ENCODE data around the gene NCOR1.
"Not testable (repeated sequence)": the region's sequence is repeated elsewhere in the genome, so short reads cannot be mapped to it uniquely, and the experiment has no call there.

The NCOR1 gene

GRCh38 chr17:16215273-16215964, at the start of gene NCOR1:
NCOR1 (minus strand) TSS chr17:16215534; CDS start chr17:16194569, 20,965 bp downstream.
- peak; percentile 99 for DNase-seq

DNA sequence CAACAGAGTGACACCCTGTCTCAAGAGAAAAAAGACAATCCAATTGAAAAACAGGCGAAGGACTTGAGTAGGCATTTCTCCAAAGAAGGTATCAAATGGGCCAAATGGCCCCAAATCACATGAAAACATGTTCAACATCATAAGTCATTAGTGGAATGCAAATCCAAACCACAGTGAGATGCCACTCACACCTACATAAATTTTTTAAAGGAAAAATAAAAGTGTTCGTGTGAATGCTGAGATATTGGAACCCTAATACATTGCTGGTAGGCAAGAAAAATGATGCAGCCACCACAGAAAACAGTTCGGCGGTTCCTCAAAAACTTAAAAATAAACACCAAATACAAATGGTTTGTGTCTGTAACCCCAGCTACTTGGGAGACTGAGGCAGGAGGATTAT, 46.9 kb upstream of the NCOR1 start:
- DNase-seq = no peak

DNA sequence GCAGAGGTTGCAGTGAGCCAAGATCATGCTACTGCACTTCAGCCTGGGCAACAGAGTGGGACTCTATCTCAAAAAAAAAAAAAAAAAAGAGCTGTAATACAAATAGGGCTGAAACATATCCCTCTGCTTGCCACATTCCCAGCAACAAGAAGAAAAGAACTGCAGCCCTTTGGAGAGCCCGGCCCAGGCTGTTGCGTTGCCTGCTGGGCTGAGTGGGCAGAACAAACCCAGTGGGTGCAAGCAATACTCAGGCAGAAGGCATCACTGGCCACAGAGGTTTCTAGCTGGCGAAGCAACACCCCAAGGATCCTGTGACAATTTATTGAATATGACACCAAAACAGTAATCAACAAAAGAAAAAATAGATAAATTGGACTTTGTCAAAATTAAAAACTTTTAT, 45.7 kb upstream of the NCOR1 start:
- no peak for DNase-seq

DNA sequence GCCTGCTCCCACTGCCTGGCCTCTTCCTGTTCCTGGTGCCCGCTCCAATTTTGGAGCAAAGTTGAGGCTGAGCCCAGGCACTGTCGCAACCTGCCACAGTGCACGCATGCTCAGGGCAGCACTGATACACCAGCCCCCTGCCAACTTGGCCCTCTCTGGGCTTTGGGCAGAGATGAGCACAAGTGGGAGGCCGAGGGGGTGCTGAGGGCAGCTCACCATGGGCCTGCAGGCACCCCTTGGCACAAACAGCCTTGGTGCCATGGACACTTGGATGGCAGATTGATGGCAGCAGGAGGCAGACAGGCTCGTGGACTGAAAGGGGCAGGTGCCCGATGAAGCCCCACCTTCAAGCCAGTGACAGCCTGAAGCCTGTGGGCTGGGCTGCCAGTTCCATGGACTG, 44.6 kb upstream of the NCOR1 start:
- DNase-seq = no peak

DNA sequence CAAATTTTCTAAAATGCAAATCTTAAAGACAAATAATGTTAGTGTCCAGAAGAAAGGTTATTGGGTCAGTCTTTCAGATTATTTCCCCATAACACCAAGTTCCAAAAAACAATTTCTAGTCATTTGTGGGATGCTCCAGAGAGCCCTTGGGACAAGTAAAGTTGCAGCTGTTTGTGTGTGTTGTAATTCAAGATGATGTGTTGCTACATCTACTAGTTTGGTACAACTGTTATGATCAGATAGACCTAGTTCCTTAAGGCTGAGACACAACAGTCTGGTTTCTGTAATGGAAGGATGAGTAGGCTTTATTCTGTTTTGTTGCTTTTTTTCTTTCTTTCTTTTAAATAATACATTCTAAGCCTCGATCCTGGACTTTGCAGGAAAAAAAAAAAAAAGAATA, 43.6 kb upstream of the NCOR1 start:
- no peak for DNase-seq

- no peak for DNase-seq
Measured at GRCh38 chr17:16255481-16255921, 40.2 kb upstream of the NCOR1 start.

DNA sequence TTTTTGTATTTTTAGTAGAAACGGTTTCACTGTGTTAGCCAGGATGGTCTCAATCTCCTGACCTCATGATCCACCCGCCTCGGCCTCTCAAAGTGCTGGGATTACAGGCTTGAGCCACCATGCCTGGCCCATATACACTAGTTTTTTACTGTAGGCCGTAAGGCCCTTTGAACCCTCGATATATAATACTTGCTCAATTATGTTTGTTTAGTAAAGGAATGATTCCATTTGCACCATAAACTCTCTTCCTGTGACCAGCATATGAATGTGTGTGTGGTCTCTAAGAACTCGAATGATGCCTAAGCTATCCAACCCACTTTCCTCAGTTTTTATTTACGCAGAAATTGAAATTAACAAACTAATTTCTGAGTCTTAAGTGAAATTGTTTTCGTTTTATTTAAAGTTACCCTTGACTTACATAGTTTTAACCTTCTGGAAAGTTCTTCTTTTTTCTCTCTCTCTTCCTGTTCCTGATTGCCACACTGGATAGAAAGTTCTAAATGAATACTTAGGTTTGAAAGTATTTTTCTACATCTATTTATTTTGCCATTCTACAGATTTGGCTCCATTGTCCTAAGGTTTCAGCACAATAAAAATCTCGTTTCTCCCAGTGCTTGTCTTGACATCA, 39.6 kb upstream of the NCOR1 start:
- DNase-seq = no peak

GRCh38 chr17:16251556-16251955, 36.2 kb upstream of the NCOR1 start:
- DNase-seq = no peak

DNA sequence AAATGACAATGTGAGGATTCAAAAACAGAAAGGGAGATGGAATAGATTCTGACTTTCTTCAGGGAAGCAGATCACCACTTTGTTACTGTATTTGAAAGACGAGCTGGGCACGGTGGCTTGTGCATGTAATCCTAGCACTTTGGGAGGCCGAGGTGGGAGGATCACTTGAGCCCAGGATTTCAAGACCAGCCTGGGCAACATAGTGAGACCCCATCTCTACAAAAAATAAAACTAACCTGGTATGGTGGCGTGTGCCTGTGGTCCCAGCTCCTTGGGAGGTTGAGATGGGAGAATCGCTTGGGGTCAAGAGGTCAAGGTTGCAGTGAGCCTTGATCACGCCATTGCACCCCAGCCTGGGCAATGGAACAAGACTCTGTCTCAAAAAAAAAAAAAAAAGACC, 35.7 kb upstream of the NCOR1 start:
- no peak for DNase-seq

GRCh38 chr17:16250635-16251034, 35.3 kb upstream of the NCOR1 start:
- no peak for DNase-seq

DNA sequence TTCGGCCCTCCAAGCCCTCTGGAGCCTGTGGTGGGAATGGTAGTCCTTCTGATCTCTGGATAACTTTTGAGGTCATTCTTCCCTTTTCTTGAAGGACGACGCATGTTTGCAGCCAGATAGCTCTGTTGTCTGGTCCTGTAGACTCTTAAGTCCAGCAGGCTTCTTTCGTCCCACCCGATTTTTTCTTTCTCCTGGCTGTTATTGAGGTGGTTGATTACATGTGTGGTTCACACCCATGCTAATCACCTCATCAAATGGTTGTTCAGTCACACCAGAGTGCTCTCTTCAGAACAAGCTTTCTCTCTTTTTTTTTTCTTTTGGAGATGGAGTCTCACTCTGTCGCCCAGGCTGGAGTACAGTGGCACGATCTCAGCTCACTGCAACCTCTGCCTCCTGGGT, 32.3 kb upstream of the NCOR1 start:
- DNase-seq = no peak

- DNase-seq = no peak
Measured at GRCh38 chr17:16243801-16244567, 28.6 kb upstream of the NCOR1 start.

- DNase-seq = no peak
Measured at GRCh38 chr17:16243385-16243784, 28.1 kb upstream of the NCOR1 start.

GRCh38 chr17:16241906-16242399, 26.6 kb upstream of the NCOR1 start:
- no peak for DNase-seq

- no peak for DNase-seq
Measured at GRCh38 chr17:16239931-16240330, 24.6 kb upstream of the NCOR1 start.

DNA sequence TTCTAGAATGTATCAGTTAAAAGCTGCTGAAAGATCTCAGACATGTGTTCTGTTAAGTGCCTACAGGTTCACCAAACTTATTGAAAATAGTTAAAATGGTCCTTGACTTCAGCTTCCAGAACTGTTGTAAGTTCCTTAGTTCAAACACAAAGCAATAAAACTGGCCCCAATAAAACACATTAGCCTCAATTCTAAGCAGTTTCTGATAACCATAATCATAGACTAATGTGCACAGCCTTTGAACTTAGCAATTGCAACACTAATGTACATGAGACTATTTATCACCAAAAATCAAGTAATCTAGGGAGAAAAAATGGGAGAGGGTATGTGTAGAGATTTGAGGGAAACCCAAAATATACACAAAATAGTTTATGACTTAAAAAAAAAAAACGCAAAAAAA, 17.1 kb upstream of the NCOR1 start:
- DNase-seq = no peak

DNA sequence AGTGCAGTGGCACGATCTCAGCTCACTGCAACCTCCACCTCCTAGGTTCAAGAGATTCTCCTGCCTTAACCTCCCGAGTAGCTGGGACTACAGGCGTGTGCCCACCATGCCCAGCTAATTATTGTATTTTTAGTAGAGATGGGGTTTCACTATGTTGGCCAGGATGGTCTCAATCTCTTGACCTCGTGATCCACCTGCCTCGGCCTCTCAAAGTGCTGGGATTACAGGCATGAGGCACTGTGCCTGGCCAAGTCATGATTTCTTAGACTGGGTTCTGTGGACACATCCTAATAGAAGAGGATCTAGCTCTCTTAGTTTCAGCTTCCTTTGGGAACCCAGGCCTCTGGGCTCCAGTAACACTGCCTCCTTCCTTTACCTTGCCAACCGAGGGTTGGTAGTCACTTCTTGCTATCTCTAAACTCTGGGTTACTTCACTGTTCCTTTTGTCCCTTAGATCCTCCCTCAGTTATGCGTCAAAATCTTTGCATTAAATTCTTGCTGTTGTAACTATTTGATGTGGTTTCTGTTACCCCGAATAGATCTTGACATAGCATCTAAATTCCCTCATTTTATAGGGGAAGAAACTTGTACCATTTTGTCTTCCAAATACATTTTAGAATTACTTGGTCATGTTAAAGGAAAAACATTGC, 14.7 kb upstream of the NCOR1 start:
- not testable (repeated sequence) for DNase-seq

DNA sequence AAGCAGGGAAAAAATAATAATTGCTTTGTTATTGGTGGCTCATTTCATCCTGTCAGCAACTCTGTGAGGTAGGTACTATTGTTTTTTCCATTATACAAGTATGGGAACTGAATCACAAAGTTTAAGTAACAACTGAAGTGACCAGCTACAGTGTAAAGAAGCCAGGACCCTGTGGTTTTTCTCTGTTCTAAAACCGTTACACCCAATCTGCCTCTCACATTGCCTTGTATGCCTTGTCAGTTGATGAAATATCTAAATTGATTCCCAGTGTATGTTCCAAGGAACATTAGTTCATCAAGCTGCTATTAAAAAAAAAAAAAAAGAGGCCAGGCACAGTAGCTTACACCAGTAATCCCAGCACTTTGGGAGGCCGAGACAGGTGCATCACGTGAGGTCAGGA, 7.1 kb upstream of the NCOR1 start:
- DNase-seq = no peak

DNA sequence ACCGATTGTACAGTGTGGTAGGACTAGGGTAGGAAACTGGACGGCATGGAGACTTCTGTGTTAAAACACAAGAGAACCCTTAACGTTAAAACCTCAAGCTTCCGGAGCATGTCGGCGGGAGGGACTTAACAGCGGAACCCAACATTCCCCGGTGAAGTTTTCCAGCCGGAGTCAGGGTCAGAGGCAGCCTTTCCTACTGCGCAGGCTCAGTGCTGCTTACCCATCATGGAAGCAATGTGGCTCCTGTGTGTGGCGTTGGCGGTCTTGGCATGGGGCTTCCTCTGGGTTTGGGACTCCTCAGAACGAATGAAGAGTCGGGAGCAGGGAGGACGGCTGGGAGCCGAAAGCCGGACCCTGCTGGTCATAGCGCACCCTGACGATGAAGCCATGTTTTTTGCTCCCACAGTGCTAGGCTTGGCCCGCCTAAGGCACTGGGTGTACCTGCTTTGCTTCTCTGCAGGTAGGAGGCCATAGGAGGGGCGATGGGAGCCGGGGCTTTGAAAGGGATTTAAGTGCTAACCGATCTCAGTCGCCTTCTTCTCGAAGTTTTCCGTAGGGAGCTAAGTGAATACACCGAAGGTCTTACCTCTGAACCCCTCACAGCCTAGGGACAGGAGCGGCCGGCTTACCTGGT, 1.8 kb upstream of the NCOR1 start, which contains the start of gene PIGL:
PIGL (plus strand) TSS at position 209 of the 634 bp plus-strand sequence; CDS start at position 226, 17 bp downstream.
- DNase-seq = peak; percentile 100

DNA sequence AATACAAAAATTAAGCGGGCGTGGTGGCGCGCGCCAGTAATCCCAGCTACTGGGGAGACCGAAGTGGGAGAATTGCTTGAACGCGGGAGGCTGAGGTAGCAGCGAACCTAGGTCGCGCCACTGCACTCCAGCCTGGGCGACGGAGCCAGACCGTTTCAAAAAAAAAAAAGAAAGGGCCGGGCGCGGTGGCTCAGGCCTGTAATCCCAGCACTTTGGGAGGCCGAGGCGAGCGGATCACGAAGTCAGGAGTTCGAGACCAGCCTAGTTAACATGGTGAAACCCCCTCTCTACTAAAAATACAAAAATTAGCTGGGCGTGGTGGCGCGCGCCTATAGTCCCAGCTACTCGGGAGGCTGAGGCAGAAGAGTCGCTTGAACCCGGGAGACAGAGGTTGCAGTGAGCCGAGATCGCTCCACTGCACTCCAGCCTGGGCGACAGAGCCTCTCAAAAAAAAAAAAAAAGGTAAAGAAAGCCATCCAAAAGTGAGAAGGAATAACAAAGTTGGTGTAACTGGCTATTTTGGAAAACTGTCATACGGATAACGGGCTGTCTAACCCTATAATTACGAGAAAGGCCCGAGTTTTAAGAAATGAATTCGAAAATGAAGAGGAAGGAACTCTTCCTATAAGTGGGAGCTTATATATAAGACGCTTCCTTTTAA, 1.1 kb upstream of the NCOR1 start:
- not testable (repeated sequence) for DNase-seq

- DNase-seq = no peak
Measured at GRCh38 chr17:16215965-16216316, 607 bp upstream of the NCOR1 start.

DNA sequence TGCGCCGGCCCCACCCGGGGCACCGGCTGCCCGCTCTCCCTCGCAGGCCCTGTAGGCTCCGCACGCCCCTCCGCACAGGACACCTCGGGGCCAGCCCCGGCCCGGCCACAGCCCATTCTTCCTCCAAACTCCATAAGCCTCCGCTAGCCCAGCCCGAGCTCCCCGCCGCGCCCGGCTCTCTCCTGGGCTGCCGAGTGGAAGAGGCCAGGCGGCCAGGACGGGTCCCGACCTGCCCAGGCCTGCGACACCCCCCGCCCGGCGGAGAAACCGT, 397 bp downstream of the NCOR1 start:
- DNase-seq = peak; percentile 77

All from SHP77 treated with DMSO at 0.1 percent for 48 hours (cell line).